Measurements from ENCODE around the gene INPP5A.
"Not testable (repeated sequence)": the region's sequence is repeated elsewhere in the genome, so short reads cannot be mapped to it uniquely, and the experiment has no call there.

The INPP5A gene

GRCh38 chr10:132752378-132752777, 214.8 kb downstream of the INPP5A start:
- DNase-seq, result no peak

- DNase-seq, result no peak
Observed at GRCh38 chr10:132752961-132753360, 215.4 kb downstream of the INPP5A start.

GRCh38 chr10:132753596-132753995, 216.0 kb downstream of the INPP5A start:
- DNase-seq, result no peak

GRCh38 chr10:132754071-132754470, 216.5 kb downstream of the INPP5A start:
- no peak for DNase-seq

GRCh38 chr10:132755166-132755711, 217.7 kb downstream of the INPP5A start:
- no peak for DNase-seq

GRCh38 chr10:132756591-132756990, 219.0 kb downstream of the INPP5A start:
- no peak for DNase-seq

- DNase-seq, result no peak
Observed at GRCh38 chr10:132757171-132757570, 219.6 kb downstream of the INPP5A start.

GRCh38 chr10:132758865-132759264, 221.3 kb downstream of the INPP5A start:
- no peak for DNase-seq

- DNase-seq, result no peak
Observed at GRCh38 chr10:132761395-132762060, 223.9 kb downstream of the INPP5A start.

- no peak for DNase-seq
Observed at GRCh38 chr10:132762267-132762666, 224.7 kb downstream of the INPP5A start.

- no peak for DNase-seq
Observed at GRCh38 chr10:132763545-132763944, 226.0 kb downstream of the INPP5A start.

GRCh38 chr10:132764108-132764507, 226.5 kb downstream of the INPP5A start:
- no peak for DNase-seq

- no peak for DNase-seq
Observed at GRCh38 chr10:132765435-132765834, 227.8 kb downstream of the INPP5A start.

GRCh38 chr10:132766291-132766690, 228.7 kb downstream of the INPP5A start:
- DNase-seq, result no peak

- DNase-seq, result no peak
Observed at GRCh38 chr10:132768346-132769248, 231.0 kb downstream of the INPP5A start.

GRCh38 chr10:132770061-132771021, 232.8 kb downstream of the INPP5A start:
- DNase-seq, result no peak

GRCh38 chr10:132772816-132773215, 235.2 kb downstream of the INPP5A start:
- not testable (repeated sequence) for DNase-seq

- DNase-seq, result no peak
Observed at GRCh38 chr10:132774181-132774901, 236.8 kb downstream of the INPP5A start.

- DNase-seq, result no peak
Observed at GRCh38 chr10:132774902-132775863, 237.6 kb downstream of the INPP5A start.

- DNase-seq, result no peak
Observed at GRCh38 chr10:132776186-132776585, 238.6 kb downstream of the INPP5A start.

- DNase-seq, result no peak
Observed at GRCh38 chr10:132776821-132777220, 239.2 kb downstream of the INPP5A start.

Data from activated CD4-positive, alpha-beta T cell treated with anti-CD3 and anti-CD28 coated beads, Interleukin-2, amount 50 U/mL, for 16 hours (primary cell).